Measurements from ENCODE around the gene DGKH.
"Not testable (repeated sequence)": the region's sequence is repeated elsewhere in the genome, so short reads cannot be mapped to it uniquely, and the experiment has no call there.

Gene DGKH

DNA sequence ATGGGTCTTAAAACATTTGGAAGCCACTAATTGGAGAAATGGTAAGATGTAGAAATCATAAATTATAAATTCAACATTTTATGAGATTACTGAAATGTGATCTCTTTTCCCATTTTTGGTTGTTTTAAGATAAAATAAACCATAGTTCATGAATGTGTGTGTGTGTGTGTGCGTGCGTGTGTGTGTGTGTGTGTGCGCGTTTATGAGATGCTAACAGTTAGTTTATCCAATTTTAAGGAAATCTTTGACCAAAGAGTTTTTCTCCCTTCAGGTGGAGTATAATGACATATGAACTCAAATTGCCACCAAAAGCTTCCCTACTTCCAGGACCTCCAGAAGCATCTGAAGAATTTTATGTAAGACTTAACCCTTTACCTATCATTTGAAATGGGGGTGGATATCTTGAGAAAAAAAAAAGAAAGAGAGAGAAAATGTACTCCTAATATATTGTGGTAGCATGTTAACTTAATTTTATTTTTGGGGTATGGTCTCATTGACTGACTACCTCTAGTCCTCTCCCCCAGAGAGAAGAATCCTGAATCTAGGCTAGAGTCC is 125.4 kb downstream of the DGKH start:
- no peak for DNase-seq

DNA sequence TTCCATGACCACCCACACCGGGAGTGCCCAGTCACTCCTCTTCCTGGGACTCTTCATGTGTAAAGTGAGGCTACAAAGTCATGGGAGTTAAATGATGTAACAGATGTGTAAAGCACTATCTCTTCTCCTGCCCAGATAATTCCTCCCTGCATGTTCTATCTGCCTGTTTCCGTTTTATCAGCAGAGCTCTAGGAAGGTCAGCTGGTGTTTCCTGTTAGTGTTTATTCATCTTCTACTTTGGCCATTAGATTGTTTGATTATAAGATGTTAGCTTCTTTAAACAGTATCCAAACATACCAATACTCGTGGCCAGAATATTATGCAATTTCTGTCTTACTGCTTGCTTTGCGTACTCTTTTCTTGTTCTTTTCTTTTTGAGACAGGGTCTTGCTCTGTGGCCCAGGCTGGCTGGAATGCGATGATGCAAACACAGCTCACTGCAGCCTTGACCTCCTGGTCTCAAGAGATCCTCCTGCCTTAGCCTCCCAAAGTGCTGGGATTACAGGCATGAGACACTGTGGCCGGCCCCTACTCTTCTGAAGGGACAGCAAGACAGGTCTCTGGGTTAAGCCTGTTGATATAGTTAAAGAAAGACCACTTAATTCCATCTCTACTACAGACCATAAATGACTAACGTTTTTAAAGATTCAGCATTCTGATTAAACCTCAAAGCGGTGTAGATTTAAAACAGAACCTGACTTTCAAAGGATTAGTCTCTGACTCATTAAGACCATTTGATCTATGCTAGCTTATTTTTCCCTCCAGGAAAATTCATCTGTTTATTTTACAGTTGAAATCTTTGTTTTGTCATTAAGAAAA is 126.1 kb downstream of the DGKH start:
- no peak for DNase-seq

DNA sequence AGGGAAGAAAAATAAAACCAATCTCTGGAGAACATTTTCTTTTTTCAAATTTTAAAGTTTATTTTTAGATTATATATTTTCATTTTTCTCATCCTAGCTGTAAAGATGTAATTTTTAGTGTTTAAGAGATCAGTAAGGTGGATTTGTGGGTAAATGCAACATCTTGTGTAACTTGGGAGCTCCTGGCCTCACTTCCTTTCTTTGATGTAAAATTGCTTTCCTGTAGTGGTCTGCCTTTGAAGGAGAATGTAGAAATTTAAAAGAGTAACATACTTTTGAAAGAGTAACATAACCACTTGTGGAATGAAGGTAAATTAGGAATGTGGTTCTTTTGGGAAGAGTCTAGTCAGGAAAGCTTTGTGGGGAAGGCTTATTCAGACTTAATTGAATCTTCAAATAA is 127.8 kb downstream of the DGKH start:
- DNase-seq = no peak

DNA sequence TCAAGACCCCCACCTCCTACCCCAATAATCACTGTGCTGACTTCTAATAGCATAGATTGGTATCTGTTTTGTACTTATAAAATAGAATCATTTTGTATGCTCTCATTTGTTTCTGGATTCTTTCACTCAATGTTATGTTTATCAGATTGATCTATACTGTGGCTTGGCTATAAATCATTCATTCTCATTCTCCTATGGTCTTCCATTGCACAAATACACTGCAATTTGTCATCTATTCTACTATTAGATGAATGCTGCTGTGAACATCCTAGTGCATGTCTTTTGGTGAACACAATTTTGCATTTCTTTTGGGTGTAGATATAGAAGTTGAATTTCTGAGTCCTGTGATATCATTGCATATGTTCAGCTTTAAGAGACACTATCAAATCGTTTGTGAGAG is 128.7 kb downstream of the DGKH start:
- no peak for DNase-seq

- DNase-seq = no peak
Observed at GRCh38 chr13:42181381-42181953, 133.0 kb downstream of the DGKH start.

- DNase-seq = no peak
Observed at GRCh38 chr13:42189061-42189460, 140.6 kb downstream of the DGKH start.

DNA sequence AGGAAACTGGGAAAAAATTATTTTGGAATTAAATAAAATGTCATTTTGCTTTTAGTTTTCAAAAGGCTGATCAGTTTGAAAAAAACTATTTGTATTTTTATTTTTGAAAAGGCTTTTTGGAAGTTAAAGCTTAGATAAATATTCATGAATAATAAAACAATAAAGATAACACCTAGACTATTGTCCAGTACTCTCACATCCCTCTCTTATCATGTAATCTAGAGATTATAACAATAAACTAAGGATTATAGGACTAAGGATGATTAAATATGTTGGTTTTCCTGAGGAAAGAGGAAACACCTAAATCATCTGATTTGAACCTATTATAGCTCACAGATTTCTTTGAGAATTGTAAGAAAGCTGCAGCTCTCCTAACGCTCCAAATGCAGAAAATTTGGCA is 142.1 kb downstream of the DGKH start:
- no peak for DNase-seq

DNA sequence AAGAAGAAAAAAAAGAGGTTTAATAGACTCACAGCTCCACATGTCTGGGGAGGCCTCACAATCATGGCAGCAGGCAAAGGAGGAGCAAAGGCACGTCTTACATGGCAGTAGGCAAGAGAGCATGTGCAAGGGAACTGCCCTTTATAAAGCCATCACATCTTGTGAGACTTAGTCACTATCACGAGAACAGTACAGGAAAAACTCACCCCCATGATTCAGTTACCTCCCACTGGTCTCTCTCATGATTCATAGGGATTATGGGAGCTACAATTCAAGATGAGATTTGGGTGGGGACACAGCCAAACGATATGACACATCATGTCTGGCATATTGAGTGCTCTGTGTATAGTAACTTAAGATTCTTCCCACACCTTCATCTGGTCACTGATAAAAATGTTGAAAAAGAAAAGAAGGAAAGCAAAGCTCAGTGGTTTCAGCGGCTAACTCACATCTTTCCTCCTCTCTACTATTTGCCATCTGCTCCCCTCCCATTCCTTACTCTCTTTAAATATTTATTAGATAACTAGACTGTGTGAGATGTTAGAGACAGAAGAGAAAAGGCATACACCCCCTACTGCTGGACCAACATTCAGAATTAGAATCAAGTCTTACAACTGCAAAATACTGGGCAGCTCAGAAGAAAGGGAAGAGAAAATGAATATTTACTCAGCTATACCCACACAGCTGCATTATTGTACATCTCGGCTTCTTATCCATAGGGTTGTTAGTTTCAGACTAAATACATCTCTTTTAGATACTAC is 163.4 kb downstream of the DGKH start:
- DNase-seq = no peak

DNA sequence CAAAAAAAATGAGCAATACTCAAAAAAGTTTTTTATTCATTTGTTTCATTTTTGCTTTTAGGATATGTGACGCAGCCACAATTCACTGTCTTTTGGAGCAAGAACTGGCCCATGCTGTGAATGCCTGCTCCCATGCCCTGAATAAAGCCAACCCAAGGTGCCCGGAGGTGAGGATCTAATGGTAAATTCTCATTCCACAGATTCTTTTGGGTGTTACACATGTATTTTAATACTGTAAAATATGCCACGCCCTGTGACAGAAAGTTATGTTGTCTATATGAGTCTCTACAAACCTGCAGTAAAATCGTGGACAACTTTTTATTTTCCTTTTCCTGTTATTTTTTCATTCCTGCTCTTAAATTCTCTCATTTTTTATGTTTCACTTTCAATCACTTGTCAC is 166.0 kb downstream of the DGKH start:
- no peak for DNase-seq

DNA sequence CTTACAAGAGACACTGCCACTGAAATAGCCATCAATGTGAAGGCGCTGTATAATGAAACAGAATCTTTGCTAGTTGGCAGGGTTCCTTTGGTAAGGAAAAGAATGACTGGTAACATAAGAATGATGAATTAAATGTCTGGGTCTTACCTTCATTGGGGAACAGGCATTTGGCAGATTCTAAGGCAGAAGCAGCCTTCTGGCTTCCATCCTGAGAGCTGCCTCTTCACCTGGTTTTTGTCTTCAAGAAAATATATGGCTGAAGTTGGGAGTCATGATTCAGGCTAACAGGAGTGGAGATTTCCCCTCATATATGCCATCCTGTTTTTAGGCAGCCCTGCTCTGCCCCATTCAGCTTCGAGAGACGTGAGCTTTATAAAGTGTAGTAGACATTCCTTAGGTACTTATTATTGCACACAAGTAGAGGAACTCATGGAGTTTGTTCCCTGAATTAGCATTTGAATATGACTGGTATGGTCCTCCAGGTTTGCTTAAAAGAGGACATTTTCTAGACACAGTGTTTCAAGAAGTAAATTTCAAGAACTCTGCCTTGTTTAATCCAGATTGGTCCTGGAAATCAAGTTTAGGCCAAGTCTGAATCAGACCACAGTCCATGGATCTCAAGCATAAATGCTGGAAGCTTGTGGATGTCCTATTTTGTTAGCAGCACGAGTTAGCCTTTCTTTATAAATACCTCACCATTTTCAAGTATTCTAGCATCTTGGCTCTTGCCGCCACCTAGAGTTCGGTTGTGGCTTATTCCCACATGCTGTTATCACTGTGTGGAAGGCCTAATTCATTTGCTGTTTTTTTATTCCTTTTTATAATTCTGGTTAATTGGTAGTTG is 167.4 kb downstream of the DGKH start:
- no peak for DNase-seq

- DNase-seq = no peak
Observed at GRCh38 chr13:42216422-42216735, 167.9 kb downstream of the DGKH start.

DNA sequence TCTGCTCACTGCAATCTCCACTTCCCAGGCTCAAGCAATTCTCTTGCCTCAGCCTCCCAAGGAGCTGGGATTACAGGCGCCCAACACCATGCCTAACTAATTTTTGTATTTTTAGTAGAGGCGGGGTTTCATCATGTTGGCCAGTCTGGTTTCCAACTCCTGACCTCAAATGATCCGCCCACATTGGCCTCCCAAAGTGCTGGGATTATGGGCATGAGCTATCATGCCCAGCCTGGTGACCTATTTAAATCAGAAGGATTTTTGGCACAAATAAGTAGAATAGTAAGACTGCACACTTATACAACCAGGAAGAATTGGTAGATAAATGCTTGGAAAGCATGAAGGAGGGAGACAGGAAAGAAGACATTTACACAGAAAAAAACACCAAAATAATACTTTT is 170.1 kb downstream of the DGKH start:
- no peak for DNase-seq

DNA sequence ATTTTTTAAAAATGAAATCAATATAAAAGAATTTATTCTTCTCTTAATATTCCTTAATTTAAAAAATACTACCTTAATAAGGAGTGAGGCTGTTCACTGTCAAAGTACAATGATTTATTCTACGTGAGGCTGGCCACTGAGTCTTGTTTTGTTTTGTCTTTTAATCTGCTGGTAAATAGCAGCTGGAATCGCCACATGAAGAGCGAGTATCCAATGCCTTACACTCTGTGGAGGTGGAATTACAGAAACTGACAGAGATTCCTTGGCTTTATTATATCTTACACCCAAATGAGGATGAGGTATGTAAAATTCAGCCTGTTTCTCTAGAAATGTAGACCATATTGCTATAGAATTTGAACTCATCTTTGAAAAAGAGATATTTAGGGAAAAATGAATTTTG is 170.6 kb downstream of the DGKH start:
- no peak for DNase-seq

GRCh38 chr13:42219876-42220275 is 171.4 kb downstream of the DGKH start:
- no peak for DNase-seq

- DNase-seq = no peak
Observed at GRCh38 chr13:42221121-42221765, 172.8 kb downstream of the DGKH start.

GRCh38 chr13:42223681-42224080 is 175.2 kb downstream of the DGKH start:
- DNase-seq = no peak

- DNase-seq = no peak
Observed at GRCh38 chr13:42225051-42225450, 176.6 kb downstream of the DGKH start.

GRCh38 chr13:42226759-42227158 is 178.3 kb downstream of the DGKH start:
- not testable (repeated sequence) for DNase-seq

GRCh38 chr13:42228527-42228926 is 180.1 kb downstream of the DGKH start:
- no peak for DNase-seq

DNA sequence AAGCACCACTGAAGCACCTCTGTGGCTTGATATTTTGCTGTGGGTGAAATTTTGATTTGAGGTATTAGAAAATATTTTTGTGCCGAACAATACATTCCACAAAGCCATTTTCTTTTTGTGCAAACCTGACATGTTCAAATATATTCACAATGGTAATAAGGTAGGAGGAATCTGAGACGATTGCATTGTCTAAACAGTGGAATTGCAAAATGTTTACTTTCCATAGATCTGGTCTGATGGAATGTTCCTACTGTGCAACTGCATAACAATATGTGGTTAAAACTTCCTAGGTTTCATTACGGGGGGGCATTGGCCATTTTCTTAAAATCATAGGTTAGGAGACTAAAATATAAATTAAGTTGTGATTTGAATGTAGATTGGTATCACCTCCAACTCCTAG is 180.8 kb downstream of the DGKH start:
- no peak for DNase-seq

DNA sequence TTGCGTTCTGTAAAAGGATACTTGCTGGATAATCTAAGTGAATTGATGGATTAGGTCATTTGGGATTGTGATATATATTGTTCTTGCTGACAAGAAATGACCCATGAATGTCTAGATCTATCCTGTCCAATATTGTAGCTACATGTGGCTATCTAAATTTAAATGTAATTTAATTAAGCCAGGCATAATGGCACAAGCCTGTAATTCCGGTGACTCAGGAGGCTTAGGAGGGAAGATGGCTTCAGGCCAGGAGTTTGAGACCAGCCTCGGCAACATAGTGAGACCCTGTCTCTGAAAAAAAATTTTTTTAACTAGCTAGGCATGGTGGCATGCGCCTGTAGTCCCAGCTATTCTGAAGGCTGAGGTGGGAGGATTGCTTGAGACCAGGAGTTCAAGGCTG is 184.2 kb downstream of the DGKH start:
- DNase-seq = no peak

DNA sequence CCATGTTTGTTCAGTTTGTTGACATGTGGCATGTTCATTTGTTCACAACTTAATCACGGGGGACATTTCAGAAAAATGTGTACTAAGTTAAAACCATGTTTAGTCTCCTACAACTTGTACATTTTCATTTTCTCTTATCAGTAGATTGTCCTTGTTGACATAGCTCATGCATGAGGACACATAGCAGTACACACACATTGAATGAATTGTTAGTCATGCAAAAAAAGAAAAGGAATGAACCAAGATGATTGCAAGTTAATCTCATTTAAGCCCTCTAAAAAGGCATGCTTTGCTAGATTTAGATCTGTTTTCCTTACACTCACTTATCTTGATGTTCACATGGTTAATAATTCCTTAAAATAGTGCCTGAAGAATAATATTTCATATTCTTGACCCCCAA is 185.3 kb downstream of the DGKH start:
- no peak for DNase-seq

DNA sequence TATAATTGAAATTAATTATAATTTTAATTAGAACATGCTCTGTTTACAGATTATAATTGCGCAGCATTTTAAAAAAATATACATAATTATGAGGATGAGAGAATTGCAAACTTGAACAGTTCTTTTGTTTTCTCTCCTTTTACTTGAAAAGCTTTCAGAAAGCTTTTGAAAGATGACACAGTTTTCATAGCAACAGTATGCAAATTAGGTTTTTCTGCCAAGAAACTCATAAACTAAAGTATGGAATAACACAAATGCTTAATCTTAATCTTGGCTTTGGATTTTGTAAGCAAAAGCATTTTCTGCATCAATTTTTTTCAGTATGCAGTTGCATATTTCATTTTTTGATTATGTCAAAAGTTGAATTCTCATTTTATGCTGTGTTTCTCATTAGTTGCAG is 190.7 kb downstream of the DGKH start:
- DNase-seq = no peak

All from activated naive CD4-positive, alpha-beta T cell (primary cell).